ENCODE results near the gene ADAM10. TPM values are rescaled to one million over a fixed set of nuclear protein-coding genes. Genes with fewer than 3 reads are reported as not detected.

Gene ADAM10
- total RNA-seq, 1 experiment from 2014 or later = 334 TPM

- DNase-seq = no peak
- H3K4me3 ChIP-seq = no peak overlapping the region
- H3K36me3 ChIP-seq = no peaks in the 10 kb centered on the region
- H3K4me1 ChIP-seq = peaks cover 20% of the 10 kb centered on the region
- peaks cover 7% of the 10 kb centered on the region; the same call in 1 of the 2 replicates for H3K9me3 ChIP-seq (replicated peaks)
- no peaks in the 10 kb centered on the region for H3K27me3 ChIP-seq
- no peak overlapping the region for H3K27ac ChIP-seq
Measured at GRCh38 chr15:58566029-58566428, 183.5 kb downstream of the ADAM10 start.

GRCh38 chr15:58565619-58566018 is 183.9 kb downstream of the ADAM10 start:
- no peaks in the 10 kb centered on the region for H3K36me3 ChIP-seq
- H3K9me3 ChIP-seq (replicated peaks) = peaks cover 7% of the 10 kb centered on the region; the same call in 1 of the 2 replicates
- H3K27me3 ChIP-seq = no peaks in the 10 kb centered on the region
- H3K27ac ChIP-seq = no peak overlapping the region
- H3K4me3 ChIP-seq = no peak overlapping the region
- H3K4me1 ChIP-seq = peaks cover 21% of the 10 kb centered on the region
- no peak for DNase-seq

GRCh38 chr15:58564981-58565380 is 184.5 kb downstream of the ADAM10 start:
- H3K4me3 ChIP-seq = no peak overlapping the region
- no peak overlapping the region for H3K27ac ChIP-seq
- H3K4me1 ChIP-seq = peaks cover 21% of the 10 kb centered on the region
- H3K36me3 ChIP-seq = no peaks in the 10 kb centered on the region
- DNase-seq = no peak
- H3K9me3 ChIP-seq (replicated peaks) = peaks cover 9% of the 10 kb centered on the region
- H3K27me3 ChIP-seq = no peaks in the 10 kb centered on the region

- Histone ChIP-seq H3K4me3 (no peak overlapping the region), H3K27me3 (no peaks in the 10 kb centered on the region), H3K9me3 (replicated peaks) (peaks cover 5% of the 10 kb centered on the region; the same call in 1 of the 2 replicates), H3K36me3 (no peaks in the 10 kb centered on the region), H3K4me1 (peaks cover 15% of the 10 kb centered on the region), H3K27ac (no peak overlapping the region)
- peak; percentile 38 to 59 for DNase-seq
Measured at GRCh38 chr15:58562135-58562534, 187.4 kb downstream of the ADAM10 start.

GRCh38 chr15:58561321-58561720 is 188.2 kb downstream of the ADAM10 start:
- H3K4me1 ChIP-seq = peaks cover 15% of the 10 kb centered on the region
- no peak overlapping the region for H3K4me3 ChIP-seq
- no peak for DNase-seq
- H3K27me3 ChIP-seq = no peaks in the 10 kb centered on the region
- H3K9me3 ChIP-seq (replicated peaks) = peaks cover 5% of the 10 kb centered on the region; the same call in 1 of the 2 replicates
- no peak overlapping the region for H3K27ac ChIP-seq
- H3K36me3 ChIP-seq = no peaks in the 10 kb centered on the region

GRCh38 chr15:58559904-58560588 is 189.5 kb downstream of the ADAM10 start:
- no peaks in the 10 kb centered on the region for H3K27me3 ChIP-seq
- peaks cover 18% of the 10 kb centered on the region for H3K4me1 ChIP-seq
- H3K4me3 ChIP-seq = no peak overlapping the region
- DNase-seq = no peak
- peaks cover 5% of the 10 kb centered on the region; the same call in 1 of the 2 replicates for H3K9me3 ChIP-seq (replicated peaks)
- H3K27ac ChIP-seq = no peak overlapping the region
- H3K36me3 ChIP-seq = no peaks in the 10 kb centered on the region

- H3K36me3 ChIP-seq = no peaks in the 10 kb centered on the region
- no peaks in the 10 kb centered on the region for H3K27me3 ChIP-seq
- H3K4me3 ChIP-seq = no peak overlapping the region
- H3K9me3 ChIP-seq (replicated peaks) = peaks cover 5% of the 10 kb centered on the region; the same call in 1 of the 2 replicates
- no peak for DNase-seq
- no peak overlapping the region for H3K27ac ChIP-seq
- peaks cover 18% of the 10 kb centered on the region for H3K4me1 ChIP-seq
Measured at GRCh38 chr15:58558777-58559176, 190.7 kb downstream of the ADAM10 start.

- Histone ChIP-seq H3K27me3 (no peaks in the 10 kb centered on the region), H3K9me3 (replicated peaks) (peaks cover 5% of the 10 kb centered on the region; the same call in 1 of the 2 replicates), H3K36me3 (no peaks in the 10 kb centered on the region), H3K27ac (no peak overlapping the region), H3K4me1 (peaks cover 14% of the 10 kb centered on the region), H3K4me3 (no peak overlapping the region)
- DNase-seq = no peak
Measured at GRCh38 chr15:58556541-58556940, 193.0 kb downstream of the ADAM10 start.

- Histone ChIP-seq H3K4me3 (no peak overlapping the region), H3K9me3 (replicated peaks) (peaks cover 5% of the 10 kb centered on the region; the same call in 1 of the 2 replicates), H3K36me3 (no peaks in the 10 kb centered on the region), H3K4me1 (peaks cover 14% of the 10 kb centered on the region), H3K27ac (no peak overlapping the region), H3K27me3 (no peaks in the 10 kb centered on the region)
- DNase-seq = no peak
Measured at GRCh38 chr15:58556028-58556361, 193.5 kb downstream of the ADAM10 start.

GRCh38 chr15:58555162-58556027 is 194.1 kb downstream of the ADAM10 start:
- DNase-seq = peak in 1 of 2 experiments; percentile 42
- no peak overlapping the region for H3K4me3 ChIP-seq
- no peaks in the 10 kb centered on the region for H3K36me3 ChIP-seq
- peaks cover 5% of the 10 kb centered on the region; the same call in 1 of the 2 replicates for H3K9me3 ChIP-seq (replicated peaks)
- H3K27me3 ChIP-seq = no peaks in the 10 kb centered on the region
- H3K27ac ChIP-seq = no peak overlapping the region
- peaks cover 16% of the 10 kb centered on the region for H3K4me1 ChIP-seq

- Histone ChIP-seq H3K9me3 (replicated peaks) (peaks cover under 1% of the 10 kb centered on the region; the same call in 1 of the 2 replicates), H3K4me1 (peaks cover 22% of the 10 kb centered on the region), H3K27me3 (no peaks in the 10 kb centered on the region), H3K36me3 (no peaks in the 10 kb centered on the region), H3K27ac (no peak overlapping the region), H3K4me3 (no peak overlapping the region)
- no peak for DNase-seq
Measured at GRCh38 chr15:58554758-58555157, 194.7 kb downstream of the ADAM10 start.

- no peak overlapping the region for H3K27ac ChIP-seq
- H3K4me3 ChIP-seq = no peak overlapping the region
- H3K27me3 ChIP-seq = no peaks in the 10 kb centered on the region
- no peaks in the 10 kb centered on the region for H3K9me3 ChIP-seq (replicated peaks)
- peaks cover 33% of the 10 kb centered on the region for H3K4me1 ChIP-seq
- DNase-seq = no peak
- no peaks in the 10 kb centered on the region for H3K36me3 ChIP-seq
Measured at GRCh38 chr15:58553365-58553918, 196.1 kb downstream of the ADAM10 start.

GRCh38 chr15:58552505-58553364 is 196.8 kb downstream of the ADAM10 start:
- no peak overlapping the region; the same call in 1 of the 2 replicates for H3K27ac ChIP-seq
- DNase-seq = no peak

More at GRCh38 chr15:58552505-58553364, 196.8 kb downstream of the ADAM10 start:
- H3K9me3 ChIP-seq (replicated peaks) = no peaks in the 10 kb centered on the region
- H3K4me3 ChIP-seq = no peak overlapping the region
- no peaks in the 10 kb centered on the region for H3K27me3 ChIP-seq
- H3K4me1 ChIP-seq = peaks cover 40% of the 10 kb centered on the region
- no peaks in the 10 kb centered on the region for H3K36me3 ChIP-seq
